Measurements from ENCODE around the gene UTY.

UTY gene

DNA sequence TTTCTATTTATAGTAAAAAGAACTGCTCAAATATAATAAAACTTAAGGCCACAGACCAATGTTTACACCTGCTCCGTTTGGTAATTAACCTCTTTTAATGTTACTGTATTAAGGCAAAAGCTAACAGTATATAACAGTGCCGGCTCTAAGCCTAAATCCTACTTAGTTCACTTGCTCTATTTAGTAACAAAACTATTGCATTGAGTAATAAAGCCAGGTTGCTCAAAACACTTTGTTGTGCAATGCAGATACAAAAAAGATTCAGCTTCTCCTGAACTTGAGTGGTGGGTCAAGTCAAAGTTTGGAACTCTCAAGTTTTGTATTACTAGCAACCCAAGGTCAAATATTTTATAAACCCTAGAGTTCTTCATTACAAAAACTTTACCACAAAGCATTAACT lies 116.2 kb downstream of the UTY start:
- no peak for DNase-seq
- no peak for TF ChIP-seq GATA1 (IDR thresholded peaks at IDR 0.05; ENCODE audit: low read depth, low read length)
- TF ChIP-seq POLR2A (IDR thresholded peaks at IDR 0.05; ENCODE audit: low read length): no peak

DNA sequence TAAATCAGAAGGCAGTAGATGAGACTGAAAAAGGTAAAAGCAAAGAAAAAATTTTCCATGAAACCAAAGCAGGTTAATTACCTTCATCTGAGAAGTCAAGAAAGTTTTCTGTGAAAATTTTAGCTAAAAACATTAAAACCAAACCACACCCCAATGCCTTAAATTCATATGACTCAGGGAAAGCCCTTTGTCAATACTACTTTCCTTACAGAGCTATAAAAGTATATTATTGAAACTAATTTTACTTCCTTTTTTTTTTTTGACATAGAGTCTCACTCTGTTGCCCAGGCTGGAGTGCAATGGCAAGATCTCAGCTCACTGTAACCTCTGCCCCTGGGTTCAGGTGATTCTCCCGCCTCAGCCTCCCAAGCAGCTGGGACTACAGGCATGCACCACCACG lies 117.2 kb downstream of the UTY start:
- no peak for TF ChIP-seq GATA1 (IDR thresholded peaks at IDR 0.05; ENCODE audit: low read depth, low read length)
- TF ChIP-seq POLR2A (IDR thresholded peaks at IDR 0.05; ENCODE audit: low read length): no peak
- no peak for DNase-seq

DNA sequence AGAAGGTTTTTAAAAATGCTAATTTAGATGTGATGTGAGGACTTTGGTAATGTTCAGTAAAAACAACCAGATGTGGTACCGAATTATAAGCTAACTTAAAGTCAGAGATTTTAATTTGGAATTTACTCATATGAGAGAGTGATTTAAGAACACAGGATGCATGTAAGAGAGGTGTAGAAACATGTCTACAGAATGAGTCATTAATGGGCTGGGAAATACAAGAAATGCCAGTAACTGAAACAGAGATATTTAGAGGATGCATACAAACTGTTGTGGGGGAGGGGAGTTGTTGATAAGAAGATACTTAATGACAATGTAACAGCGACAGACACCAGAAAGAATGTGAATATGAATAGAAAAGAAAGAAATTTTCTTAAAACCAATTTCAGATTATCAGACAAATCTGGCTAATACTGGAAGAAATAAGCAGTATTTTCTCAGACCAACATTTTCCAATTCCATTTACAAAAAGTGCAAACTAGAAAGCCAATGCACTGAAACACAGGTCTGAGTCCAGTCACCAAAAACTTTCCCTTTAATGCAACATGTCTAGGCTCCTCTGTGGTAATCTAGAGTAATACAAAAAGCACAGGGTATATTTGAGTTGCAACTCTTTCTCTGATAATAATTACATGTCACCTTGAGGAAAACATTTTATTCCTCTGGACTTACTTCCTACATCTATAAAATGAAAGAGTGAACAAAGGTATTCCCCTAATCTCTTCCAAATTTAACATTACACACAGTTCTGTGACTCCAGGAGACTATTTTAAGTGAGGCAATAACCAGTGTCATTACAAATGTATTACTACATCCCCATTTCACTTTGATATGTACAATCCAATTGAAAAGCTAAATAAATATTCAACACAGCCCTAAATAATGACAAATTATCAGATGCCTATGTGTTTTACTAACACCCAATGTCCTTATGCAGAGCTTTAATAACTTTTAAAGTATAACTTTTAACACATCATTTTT lies 117.9 kb downstream of the UTY start:
- TF ChIP-seq POLR2A (IDR thresholded peaks at IDR 0.05; ENCODE audit: low read length) (no peak), GATA1 (IDR thresholded peaks at IDR 0.05; ENCODE audit: low read depth, low read length) (no peak)

DNA sequence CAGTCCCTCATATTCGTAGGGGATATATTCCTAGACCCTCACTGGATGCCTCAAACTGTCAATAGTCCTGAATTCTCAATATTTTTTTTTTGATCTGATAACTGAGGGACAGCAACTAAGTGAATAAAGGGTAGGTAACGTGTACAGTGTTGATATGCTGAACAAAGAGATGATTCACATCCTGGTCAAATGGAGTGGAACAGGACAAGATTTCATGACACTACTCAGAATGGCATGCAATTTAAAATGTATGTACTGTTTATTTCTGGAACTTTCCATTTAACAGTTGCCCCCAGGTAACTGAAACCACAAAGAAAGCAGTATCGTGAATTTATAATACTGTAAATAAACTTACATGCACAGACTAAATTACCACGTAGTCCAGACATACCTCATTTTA lies 128.4 kb downstream of the UTY start:
- TF ChIP-seq POLR2A (IDR thresholded peaks at IDR 0.05; ENCODE audit: low read length) (no peak), GATA1 (IDR thresholded peaks at IDR 0.05; ENCODE audit: low read depth, low read length) (no peak)
- DNase-seq: no peak

More for the DNA sequence above, 117.9 kb downstream of the UTY start:
- peak in 1 of 2 experiments; percentile 13 for DNase-seq

DNA sequence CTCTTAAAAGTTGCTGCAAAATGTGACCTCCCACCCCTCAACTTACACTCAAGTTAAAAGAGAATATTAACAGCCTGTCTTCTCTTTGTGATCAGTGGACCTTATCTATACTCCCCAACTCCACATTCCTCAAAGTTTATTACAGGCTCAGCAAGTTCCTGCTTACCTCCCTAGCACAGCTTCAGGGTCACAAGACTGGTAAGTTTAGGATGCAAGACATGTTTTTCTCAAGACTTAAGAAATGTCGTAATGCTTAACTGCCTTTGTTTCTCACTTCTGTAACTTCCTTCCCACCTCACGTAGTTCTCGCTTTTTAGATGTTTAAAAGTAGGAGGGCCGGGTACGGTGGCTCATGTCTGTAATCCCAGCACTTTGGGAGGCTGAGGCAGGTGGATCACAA lies 132.7 kb downstream of the UTY start:
- no peak for DNase-seq
- TF ChIP-seq GATA1 (IDR thresholded peaks at IDR 0.05; ENCODE audit: low read depth, low read length) (no peak), POLR2A (IDR thresholded peaks at IDR 0.05; ENCODE audit: low read length) (no peak)

DNA sequence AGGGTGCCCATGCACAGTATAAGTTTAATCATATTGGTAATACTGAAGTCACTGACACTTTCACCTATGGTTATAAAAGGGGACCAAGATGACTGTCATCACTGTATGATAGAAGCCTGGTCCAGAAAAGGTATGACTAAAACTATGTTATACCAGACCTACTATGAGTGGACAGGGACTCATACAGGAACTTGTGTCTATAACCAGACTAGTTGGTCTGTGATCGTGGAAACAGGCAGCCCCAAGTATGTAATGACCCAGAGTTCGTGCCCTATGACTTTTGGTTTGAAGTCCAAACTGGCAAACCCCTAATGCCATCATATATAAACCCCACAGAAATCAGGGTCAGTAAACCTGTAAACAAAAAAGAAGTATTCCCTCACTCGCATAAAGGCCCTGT lies 134.3 kb downstream of the UTY start:
- no peak for TF ChIP-seq GATA1 (IDR thresholded peaks at IDR 0.05; ENCODE audit: low read depth, low read length)
- no peak for TF ChIP-seq POLR2A (IDR thresholded peaks at IDR 0.05; ENCODE audit: low read length)

DNA sequence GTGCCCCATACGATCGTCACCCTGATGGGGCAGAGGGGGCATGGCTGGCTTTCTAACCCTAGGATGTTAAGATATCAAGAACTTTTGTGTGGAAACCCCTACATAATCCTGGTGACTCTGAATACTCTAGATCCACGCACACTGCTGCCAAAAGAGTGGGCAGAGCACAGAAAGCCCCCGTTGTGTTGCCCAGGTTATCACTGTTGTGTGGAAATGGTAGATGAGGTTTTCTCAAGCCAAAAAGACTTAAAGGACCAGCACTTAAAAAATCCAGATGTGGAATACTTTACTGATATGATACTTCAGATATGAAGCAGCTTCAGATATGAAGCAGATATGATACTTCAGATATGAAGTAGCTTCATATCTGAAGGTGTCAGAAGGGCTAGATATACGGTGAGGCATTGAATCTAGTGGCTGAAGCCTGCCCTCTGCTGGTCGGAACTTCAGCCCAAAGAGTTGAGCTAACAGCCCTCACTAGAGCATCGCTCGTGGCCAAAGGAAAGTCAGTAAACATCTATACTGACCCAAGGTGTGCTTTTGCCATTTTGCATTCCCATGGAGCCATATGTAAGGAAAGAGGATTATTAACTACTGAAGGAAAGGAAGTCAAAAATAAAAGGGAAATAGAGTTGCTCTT lies 136.4 kb downstream of the UTY start:
- TF ChIP-seq POLR2A (IDR thresholded peaks at IDR 0.05; ENCODE audit: low read length): no peak
- no peak for TF ChIP-seq GATA1 (IDR thresholded peaks at IDR 0.05; ENCODE audit: low read depth, low read length)
- peak; percentile 51 to 64 for DNase-seq

More for the DNA sequence above, 134.3 kb downstream of the UTY start:
- no peak for DNase-seq

DNA sequence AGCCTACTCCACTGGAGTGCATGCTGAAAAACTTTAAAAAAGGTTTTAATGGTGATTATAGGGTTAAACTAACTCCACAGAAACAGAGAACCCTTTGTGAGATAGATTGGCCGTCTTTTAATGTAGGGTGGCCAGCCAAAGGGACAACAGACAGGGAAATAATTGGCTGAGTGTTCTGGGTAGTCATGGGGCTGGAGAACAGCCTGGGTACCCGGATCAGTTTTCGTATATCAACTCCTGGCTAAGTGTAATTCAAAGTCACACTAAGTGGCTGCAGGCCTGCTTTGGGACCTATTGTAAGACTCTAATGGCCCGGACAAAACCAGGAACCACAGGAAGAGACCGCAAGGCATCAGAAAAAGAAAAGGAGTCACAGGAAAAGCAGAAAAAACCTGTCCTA lies 139.9 kb downstream of the UTY start:
- no peak for TF ChIP-seq POLR2A (IDR thresholded peaks at IDR 0.05; ENCODE audit: low read length)
- TF ChIP-seq GATA1 (IDR thresholded peaks at IDR 0.05; ENCODE audit: low read depth, low read length): no peak
- DNase-seq: no peak

DNA sequence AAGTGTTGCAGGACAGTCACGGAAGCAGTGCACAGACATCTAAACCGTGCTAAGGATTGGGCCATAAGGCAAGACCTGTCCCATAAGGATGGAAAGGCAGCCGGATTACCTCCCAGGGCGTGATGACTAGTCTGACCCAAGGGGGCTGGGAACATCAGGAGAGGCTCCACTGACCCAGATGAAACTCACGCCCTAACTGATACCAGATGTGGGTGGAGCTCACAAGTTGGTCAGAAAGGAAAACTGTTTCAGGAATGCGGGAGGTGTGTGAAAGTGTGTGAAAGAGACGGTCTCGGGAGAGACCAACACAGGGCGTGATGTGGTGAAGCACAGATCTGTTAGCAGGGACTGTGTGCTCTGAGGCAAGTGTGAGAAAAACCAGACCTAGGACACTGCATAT lies 140.5 kb downstream of the UTY start:
- DNase-seq: no peak
- no peak for TF ChIP-seq GATA1 (IDR thresholded peaks at IDR 0.05; ENCODE audit: low read depth, low read length)
- TF ChIP-seq POLR2A (IDR thresholded peaks at IDR 0.05; ENCODE audit: low read length): no peak

DNA sequence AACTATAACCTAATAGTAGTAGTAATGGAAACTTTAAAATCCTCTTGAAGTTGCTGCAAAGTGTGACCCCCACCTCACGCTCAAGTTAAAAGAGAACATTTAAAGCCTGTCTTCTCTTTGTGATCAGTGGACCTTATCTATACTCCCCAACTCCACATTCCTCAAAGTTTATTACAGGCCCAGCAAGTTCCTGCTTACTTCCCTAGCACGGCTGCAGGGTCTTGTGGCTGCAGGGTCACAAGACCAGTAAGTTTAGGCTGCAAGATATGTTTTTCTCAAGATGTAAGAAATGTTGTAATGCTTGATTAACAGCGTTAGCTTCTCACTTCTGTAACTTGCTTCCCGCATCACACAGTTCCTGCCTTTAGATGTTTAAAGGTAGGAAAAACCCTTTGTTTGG lies 141.1 kb downstream of the UTY start:
- TF ChIP-seq GATA1 (IDR thresholded peaks at IDR 0.05; ENCODE audit: low read depth, low read length) (no peak), POLR2A (IDR thresholded peaks at IDR 0.05; ENCODE audit: low read length) (no peak)
- no peak for DNase-seq

DNA sequence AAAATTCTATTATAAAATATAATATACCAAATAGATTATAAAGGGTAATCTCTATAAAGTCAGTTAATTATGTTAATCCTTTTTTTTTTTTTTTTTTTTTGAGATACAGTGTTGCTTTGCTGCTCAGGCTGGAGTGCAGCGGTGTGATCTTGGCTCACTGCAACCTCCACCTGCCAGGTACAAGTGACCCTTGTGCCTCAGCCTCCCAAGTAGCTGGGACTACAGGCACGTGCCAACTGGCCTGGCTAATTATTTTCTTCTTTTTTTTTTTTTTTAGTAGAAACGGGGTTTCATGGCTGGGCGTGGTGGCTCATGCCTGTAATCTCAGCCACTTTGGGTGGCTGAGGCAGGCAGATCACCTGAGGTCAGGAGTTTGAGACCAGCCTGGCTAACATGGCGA lies 141.9 kb downstream of the UTY start:
- no peak for TF ChIP-seq GATA1 (IDR thresholded peaks at IDR 0.05; ENCODE audit: low read depth, low read length)
- TF ChIP-seq POLR2A (IDR thresholded peaks at IDR 0.05; ENCODE audit: low read length): no peak
- no peak for DNase-seq

DNA sequence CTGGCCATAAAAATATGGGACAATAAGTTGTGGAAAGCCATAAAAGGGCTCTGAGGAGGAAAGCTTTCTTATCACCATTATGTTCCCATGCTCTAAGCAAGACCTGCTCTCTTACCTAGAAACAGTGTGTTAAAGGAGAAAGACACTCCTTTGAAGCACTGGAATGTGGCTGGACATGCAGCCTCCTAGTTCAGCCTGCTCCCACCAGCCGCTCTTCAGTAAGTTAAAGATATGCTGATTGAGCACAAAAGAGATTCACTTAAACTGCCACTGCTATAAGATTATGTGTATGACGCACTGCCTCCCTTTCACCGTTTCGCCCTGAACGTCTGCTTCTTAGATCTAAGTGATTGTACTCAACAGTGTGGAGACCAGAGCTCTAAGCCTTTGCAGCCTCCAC lies 146.0 kb downstream of the UTY start:
- DNase-seq: no peak
- no peak for TF ChIP-seq POLR2A (IDR thresholded peaks at IDR 0.05; ENCODE audit: low read length)
- no peak for TF ChIP-seq GATA1 (IDR thresholded peaks at IDR 0.05; ENCODE audit: low read depth, low read length)

DNA sequence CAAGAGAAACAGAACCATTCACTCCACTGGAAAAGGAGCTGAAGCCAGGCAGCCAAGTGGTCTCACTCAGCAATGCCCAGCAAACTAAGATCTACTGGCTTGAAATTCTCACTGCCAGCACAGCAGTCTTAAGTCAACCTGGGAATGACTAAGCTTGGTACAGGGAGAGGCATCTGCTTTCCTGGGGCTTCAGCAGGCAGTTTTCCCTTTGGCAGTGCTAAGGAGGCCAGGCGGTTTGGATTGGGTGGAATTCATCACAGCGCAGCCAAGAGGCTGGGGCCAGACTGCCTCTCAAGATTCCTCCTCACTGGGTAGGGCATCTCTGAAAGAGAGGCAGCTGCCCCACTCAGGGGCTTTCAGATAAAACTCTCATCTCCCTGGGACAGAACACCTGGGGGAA lies 149.2 kb downstream of the UTY start:
- no peak for DNase-seq
- no peak for TF ChIP-seq POLR2A (IDR thresholded peaks at IDR 0.05; ENCODE audit: low read length)
- TF ChIP-seq GATA1 (IDR thresholded peaks at IDR 0.05; ENCODE audit: low read depth, low read length): no peak

DNA sequence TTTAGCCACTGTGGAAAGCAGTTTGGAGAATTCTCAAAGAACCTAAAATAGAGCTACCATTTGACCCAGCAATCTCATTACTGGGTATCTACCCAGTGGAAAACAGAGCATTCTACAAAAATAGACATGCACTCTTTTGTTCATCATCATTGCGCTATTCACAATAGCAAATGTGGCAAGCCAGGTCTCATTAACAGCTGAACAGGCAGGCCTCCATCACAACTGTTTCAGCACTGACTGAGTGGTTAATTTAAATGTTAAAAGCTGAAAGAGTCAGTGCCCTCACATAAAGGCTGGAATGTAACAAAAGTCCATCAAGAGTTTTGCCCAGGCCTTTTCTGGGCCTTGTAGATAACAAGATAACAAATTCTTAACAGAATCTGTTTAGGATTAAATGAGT lies 166.9 kb downstream of the UTY start:
- TF ChIP-seq POLR2A (IDR thresholded peaks at IDR 0.05; ENCODE audit: low read length) (no peak), GATA1 (IDR thresholded peaks at IDR 0.05; ENCODE audit: low read depth, low read length) (no peak)
- no peak for DNase-seq

DNA sequence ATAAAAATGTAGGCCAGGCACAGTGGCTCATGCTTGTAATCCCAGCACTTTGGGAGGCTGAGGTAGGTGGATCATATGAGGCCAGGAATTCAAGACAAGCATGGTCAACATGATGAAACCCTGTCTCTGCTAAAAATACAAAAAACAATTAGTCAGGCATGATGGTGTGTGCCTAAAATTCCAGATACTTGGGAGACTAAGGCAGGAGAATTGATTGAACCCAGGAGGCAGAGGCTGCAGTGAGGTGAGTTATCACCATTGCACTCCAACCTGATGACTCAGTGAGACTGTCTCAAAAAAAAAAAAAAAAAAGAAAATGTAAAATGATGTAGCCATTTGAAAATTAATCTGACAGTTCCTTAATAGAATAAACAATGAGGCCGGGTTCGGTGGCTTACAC lies 171.9 kb downstream of the UTY start:
- TF ChIP-seq POLR2A (IDR thresholded peaks at IDR 0.05; ENCODE audit: low read length) (no peak), GATA1 (IDR thresholded peaks at IDR 0.05; ENCODE audit: low read depth, low read length) (no peak)
- DNase-seq: no peak

Measured in erythroblast (primary cell).